KMS-11 (cell line): Measurements from ENCODE around the gene CA7.

Experiments used
- H2AFZ ChIP-seq: fragments of 200-600 bp; sonication (generic); 2 replicates; pipeline ENCODE4 v1.6.1; 2016; ENCODE audit warnings: antibody characterized with exemption, mixed run types, low read depth
- H3K27ac ChIP-seq: fragments of 200-600 bp; sonication (generic); 2 replicates; pipeline ENCODE4 v1.6.1; 2016; ENCODE audit warnings: mild to moderate bottlenecking, mixed run types
- H3K27me3 ChIP-seq: fragments of 200-600 bp; sonication (generic); 2 replicates; pipeline ENCODE4 v1.6.1; 2017; ENCODE audit warnings: mild to moderate bottlenecking, low read depth, mixed run types, moderate library complexity; ENCODE audit not compliant: insufficient read depth
- H3K36me3 ChIP-seq: fragments of 200-600 bp; sonication (generic); 2 replicates; pipeline ENCODE4 v1.6.1; 2017; ENCODE audit warnings: mild to moderate bottlenecking, mixed run types; ENCODE audit not compliant: insufficient read depth
- H3K4me1 ChIP-seq: fragments of 200-600 bp; sonication (generic); 2 replicates; pipeline ENCODE4 v1.6.1; 2016; ENCODE audit warnings: mild to moderate bottlenecking, low read depth, mixed run types; ENCODE audit not compliant: poor library complexity, severe bottlenecking
- H3K4me2 ChIP-seq: fragments of 200-600 bp; sonication (generic); 2 replicates; pipeline ENCODE4 v1.7.0; 2016; ENCODE audit warnings: mild to moderate bottlenecking, mixed run types
- H3K4me3 ChIP-seq: fragments of 200-600 bp; sonication (generic); IDR thresholded peaks from 2 replicates; pipeline ENCODE4 v1.6.1; 2017; ENCODE audit warnings: low read depth, low read length, mixed read lengths; ENCODE audit not compliant: insufficient read depth
- H3K79me2 ChIP-seq: fragments of 200-600 bp; sonication (generic); 2 replicates; pipeline ENCODE4 v1.6.1; 2016; ENCODE audit warnings: low read depth, mixed run types; ENCODE audit not compliant: insufficient read depth
- H3K9ac ChIP-seq: fragments of 200-600 bp; sonication (generic); 2 replicates; pipeline ENCODE4 v1.6.1; 2016; ENCODE audit warnings: mild to moderate bottlenecking, mixed run types
- H4K20me1 ChIP-seq: fragments of 200-600 bp; sonication (generic); 2 replicates; pipeline ENCODE4 v1.6.1; 2016; ENCODE audit warnings: mild to moderate bottlenecking, mixed run types; ENCODE audit not compliant: insufficient read depth
- CTCF ChIP-seq: fragments of 200-600 bp; sonication (generic); conservative IDR thresholded peaks from 2 replicates; pipeline ENCODE4 v1.6.1; 2017; ENCODE audit warnings: low read depth, mild to moderate bottlenecking, antibody characterized with exemption, low read length, moderate library complexity, mixed read lengths

CA7 gene

DNA sequence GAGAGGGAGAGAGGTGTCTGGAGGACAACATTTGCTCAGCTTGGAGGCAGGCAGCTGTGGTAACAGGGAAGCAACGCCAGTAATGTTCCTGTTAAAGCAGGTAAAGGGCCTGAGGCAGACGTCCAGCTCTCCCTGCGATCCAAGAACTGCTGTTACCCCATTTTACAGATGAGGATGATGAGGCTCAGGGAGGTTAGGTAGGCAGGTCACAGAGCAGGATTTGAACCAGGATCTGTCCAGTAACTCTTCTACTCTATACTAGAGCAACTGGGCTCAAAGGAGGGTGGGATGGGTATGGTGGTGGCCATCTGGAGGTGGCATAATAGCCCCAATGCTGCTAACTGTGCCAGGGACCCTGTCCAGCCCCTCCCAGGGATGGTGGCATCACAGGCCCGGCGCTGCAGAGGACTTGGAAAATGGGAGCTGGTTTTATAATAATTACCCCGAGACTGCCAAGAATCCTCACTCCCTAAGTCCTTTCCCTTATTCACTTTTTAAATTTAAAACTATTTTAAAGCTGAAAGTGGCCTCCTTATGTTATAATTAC is 12.0 kb downstream of the CA7 start:
- Histone ChIP-seq H4K20me1 (no peaks in the 10 kb centered on the region), H3K27me3 (no peaks in the 10 kb centered on the region), H3K4me2 (no peak overlapping the region), H3K4me1 (peaks cover 5% of the 10 kb centered on the region), H3K4me3 (no peak overlapping the region), H3K36me3 (no peaks in the 10 kb centered on the region), H3K27ac (no peak overlapping the region), H2AFZ (no peak overlapping the region), H3K79me2 (no peaks in the 10 kb centered on the region), H3K9ac (no peak overlapping the region)
- TF ChIP-seq CTCF = no peak

DNA sequence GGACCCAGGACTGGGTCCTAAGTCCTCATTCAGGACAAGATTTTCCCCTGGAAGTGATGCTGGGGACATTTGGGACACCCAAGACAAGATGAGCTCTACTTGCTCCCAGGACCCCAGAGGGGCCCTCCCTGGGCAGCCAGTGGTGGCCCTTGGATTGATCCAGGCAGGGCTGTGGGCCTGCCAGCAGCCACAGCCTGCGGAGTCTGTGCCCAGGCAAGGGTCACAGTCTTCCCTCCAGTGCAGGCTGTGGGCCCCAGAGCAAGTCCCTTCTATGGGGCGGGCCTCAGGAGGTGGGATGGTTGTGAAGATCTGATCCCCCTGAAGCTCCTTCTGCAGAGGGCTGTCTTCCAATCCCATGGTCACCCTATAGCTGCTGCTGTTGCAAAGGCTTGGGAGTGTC is 12.6 kb downstream of the CA7 start:
- Histone ChIP-seq H3K4me2 (no peak overlapping the region), H3K27me3 (no peaks in the 10 kb centered on the region), H2AFZ (no peak overlapping the region), H3K9ac (no peak overlapping the region), H3K79me2 (no peaks in the 10 kb centered on the region), H3K27ac (no peak overlapping the region), H3K4me3 (no peak overlapping the region), H3K36me3 (no peaks in the 10 kb centered on the region), H3K4me1 (peaks cover 5% of the 10 kb centered on the region), H4K20me1 (no peaks in the 10 kb centered on the region)
- TF ChIP-seq CTCF = no peak

- no peak overlapping the region for H3K9ac ChIP-seq
- no peaks in the 10 kb centered on the region for H3K79me2 ChIP-seq
- H3K36me3 ChIP-seq = no peaks in the 10 kb centered on the region
- no peaks in the 10 kb centered on the region for H3K27me3 ChIP-seq
- H3K4me3 ChIP-seq = no peak overlapping the region
- peaks cover 5% of the 10 kb centered on the region for H3K4me1 ChIP-seq
- TF ChIP-seq CTCF = no peak
- no peak overlapping the region for H3K4me2 ChIP-seq
- no peak overlapping the region for H3K27ac ChIP-seq
- no peaks in the 10 kb centered on the region for H4K20me1 ChIP-seq
- no peak overlapping the region for H2AFZ ChIP-seq
These were observed 13.2 kb downstream of the CA7 start for GRCh38 chr16:66857437-66857836.

- Histone ChIP-seq H3K27ac (no peak overlapping the region), H4K20me1 (no peaks in the 10 kb centered on the region), H3K4me3 (no peak overlapping the region), H3K79me2 (no peaks in the 10 kb centered on the region), H3K36me3 (no peaks in the 10 kb centered on the region), H3K4me1 (peaks cover 5% of the 10 kb centered on the region), H3K27me3 (no peaks in the 10 kb centered on the region), H3K9ac (no peak overlapping the region), H3K4me2 (no peak overlapping the region), H2AFZ (no peak overlapping the region)
- no peak for TF ChIP-seq CTCF
These were observed 14.7 kb downstream of the CA7 start for GRCh38 chr16:66858740-66859396.
